ENCODE results near the gene GNB2.

The GNB2 gene

DNA sequence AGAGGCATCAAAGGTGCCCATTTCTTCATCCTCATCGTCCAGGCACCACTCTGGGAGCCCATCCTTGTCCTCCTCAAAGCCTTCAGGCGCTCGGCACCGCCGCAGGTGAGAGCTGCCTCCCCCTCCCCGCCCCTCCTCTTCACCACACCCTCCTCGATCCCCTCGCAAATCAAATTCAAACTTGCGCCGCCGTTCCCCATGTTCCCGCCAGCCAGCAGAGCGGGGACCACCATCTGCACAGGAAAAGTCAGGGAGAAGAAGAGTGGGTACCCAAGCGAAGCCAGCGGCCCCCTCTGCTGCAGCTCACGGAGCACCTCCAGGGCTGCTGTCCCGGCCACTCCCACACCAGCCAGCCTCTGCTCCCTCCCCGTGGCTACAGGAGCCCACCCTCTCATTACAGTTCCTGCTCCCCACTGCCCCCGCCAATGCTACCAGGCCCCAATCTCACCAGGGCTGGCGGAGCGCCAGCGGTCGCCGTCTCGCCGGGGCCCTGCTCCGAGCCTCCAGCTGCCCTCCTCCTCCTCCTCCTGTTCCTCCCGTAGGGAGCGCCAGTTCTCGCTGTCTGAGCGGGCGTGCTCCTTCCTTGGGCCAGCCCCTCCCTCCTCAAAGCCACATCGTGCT lies 12.8 kb downstream of the GNB2 start:
- Histone ChIP-seq H3K27ac (ENCODE audit: low read depth, low read length) (no peak overlapping the region), H4K20me1 (ENCODE audit: control insufficient read depth, insufficient read depth, low read depth, low read length) (peaks cover 30% of the 10 kb centered on the region), H3K4me1 (ENCODE audit: control insufficient read depth, low read length) (peaks cover 14% of the 10 kb centered on the region), H3F3A (ENCODE audit: control insufficient read depth, insufficient read depth) (peaks cover 4% of the 10 kb centered on the region), H3K9me3 (ENCODE audit: control insufficient read depth, insufficient read depth, low read length) (no peaks in the 10 kb centered on the region), H3K79me2 (ENCODE audit: control insufficient read depth, low read length) (peaks cover 38% of the 10 kb centered on the region), H3K4me3 (ENCODE audit: low read length) (no peak overlapping the region), H3K27me3 (ENCODE audit: control insufficient read depth, low read length) (no peaks in the 10 kb centered on the region), H3K4me2 (ENCODE audit: low read length) (no peak overlapping the region), H3K9me2 (replicated peaks; ENCODE audit: control insufficient read depth, low read length) (no peaks in the 10 kb centered on the region), H3K36me3 (ENCODE audit: control insufficient read depth, low read length) (peaks cover 97% of the 10 kb centered on the region)
- TF ChIP-seq EZH2phosphoT487 (IDR thresholded peaks at IDR 0.05; ENCODE audit: borderline replicate concordance, low read length) (no peak), CTCF (IDR thresholded peaks at IDR 0.05; ENCODE audit: low read depth, low read length, poor library complexity, severe bottlenecking) (no peak)

- Histone ChIP-seq H4K20me1 (ENCODE audit: control insufficient read depth, insufficient read depth, low read depth, low read length) (peaks cover 30% of the 10 kb centered on the region), H3K36me3 (ENCODE audit: control insufficient read depth, low read length) (peaks cover 93% of the 10 kb centered on the region), H3K27ac (ENCODE audit: low read depth, low read length) (no peak overlapping the region), H3K79me2 (ENCODE audit: control insufficient read depth, low read length) (peaks cover 43% of the 10 kb centered on the region), H3K9me3 (ENCODE audit: control insufficient read depth, insufficient read depth, low read length) (no peaks in the 10 kb centered on the region), H3K4me2 (ENCODE audit: low read length) (no peak overlapping the region), H3K4me3 (ENCODE audit: low read length) (no peak overlapping the region), H3K4me1 (ENCODE audit: control insufficient read depth, low read length) (peaks cover 19% of the 10 kb centered on the region), H3K9me2 (replicated peaks; ENCODE audit: control insufficient read depth, low read length) (no peaks in the 10 kb centered on the region), H3F3A (ENCODE audit: control insufficient read depth, insufficient read depth) (no peaks in the 10 kb centered on the region), H3K27me3 (ENCODE audit: control insufficient read depth, low read length) (no peaks in the 10 kb centered on the region)
- TF ChIP-seq CTCF (IDR thresholded peaks at IDR 0.05; ENCODE audit: low read depth, low read length, poor library complexity, severe bottlenecking), result no peak
- TF ChIP-seq EZH2phosphoT487 (IDR thresholded peaks at IDR 0.05; ENCODE audit: borderline replicate concordance, low read length), result no peak
Observed at GRCh38 chr7:100686822-100687211, 13.3 kb downstream of the GNB2 start.

GRCh38 chr7:100687261-100687660 lies 13.7 kb downstream of the GNB2 start:
- Histone ChIP-seq H3K4me2 (ENCODE audit: low read length) (no peak overlapping the region), H3K27ac (ENCODE audit: low read depth, low read length) (no peak overlapping the region), H3K27me3 (ENCODE audit: control insufficient read depth, low read length) (no peaks in the 10 kb centered on the region), H3F3A (ENCODE audit: control insufficient read depth, insufficient read depth) (0 out of 2 replicates have a peak, but pooled peaks cover 2% of the 10 kb centered on the region), H3K36me3 (ENCODE audit: control insufficient read depth, low read length) (peaks cover 93% of the 10 kb centered on the region), H3K9me3 (ENCODE audit: control insufficient read depth, insufficient read depth, low read length) (no peaks in the 10 kb centered on the region), H3K79me2 (ENCODE audit: control insufficient read depth, low read length) (peaks cover 47% of the 10 kb centered on the region), H4K20me1 (ENCODE audit: control insufficient read depth, insufficient read depth, low read depth, low read length) (peaks cover 30% of the 10 kb centered on the region), H3K4me1 (ENCODE audit: control insufficient read depth, low read length) (peaks cover 24% of the 10 kb centered on the region), H3K9me2 (replicated peaks; ENCODE audit: control insufficient read depth, low read length) (no peaks in the 10 kb centered on the region), H3K4me3 (ENCODE audit: low read length) (no peak overlapping the region)
- TF ChIP-seq EZH2phosphoT487 (IDR thresholded peaks at IDR 0.05; ENCODE audit: borderline replicate concordance, low read length) (no peak), CTCF (IDR thresholded peaks at IDR 0.05; ENCODE audit: low read depth, low read length, poor library complexity, severe bottlenecking) (no peak)
